SH-SY5Y (cell line): Measurements from ENCODE around the gene RBM19.

Experiments used
- GATA2 ChIP-seq: IDR thresholded peaks from 2 replicates; pipeline ENCODE4 v1.6.1; 2011; ENCODE audit warnings: mild to moderate bottlenecking, low read depth, low read length
- GATA3 ChIP-seq: IDR thresholded peaks from 2 replicates; pipeline ENCODE4 v1.6.1; 2011; ENCODE audit warnings: low read depth, mild to moderate bottlenecking, low read length, moderate library complexity

GRCh38 chr12:113988976-113989375 is 22.9 kb upstream of the RBM19 start:
- TF ChIP-seq GATA3 (no peak), GATA2 (no peak)
